Middle frontal gyrus (tissue), 1 donor: ENCODE measurements around the gene LAMA2.

Source experiments
- DNase-seq: peaks from one replicate; pipeline ENCODE4 v3.0.0-alpha.2; 2015; ENCODE audit warnings: low spot score; ENCODE audit errors: extremely low spot score

The LAMA2 gene

DNA sequence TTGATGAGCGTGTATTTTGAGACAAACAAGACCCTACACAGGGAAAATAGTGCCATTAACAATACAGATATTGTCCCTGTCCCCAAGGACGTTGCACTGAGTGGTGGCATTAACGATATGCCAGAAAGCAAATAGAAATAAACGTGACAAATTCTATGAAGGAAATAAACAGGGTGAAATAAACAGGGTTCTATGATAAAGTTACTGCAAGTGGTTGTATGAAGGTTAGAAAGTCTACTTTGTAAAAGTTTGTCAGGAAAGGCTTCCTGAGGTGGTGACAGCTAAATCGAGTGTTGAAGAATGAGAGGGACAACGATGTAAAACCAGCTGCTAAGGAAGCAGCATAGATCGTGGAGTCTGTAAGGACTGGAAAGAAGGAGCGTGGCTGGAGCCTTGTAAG, 380.2 kb downstream of the LAMA2 start:
- no peak for DNase-seq

DNA sequence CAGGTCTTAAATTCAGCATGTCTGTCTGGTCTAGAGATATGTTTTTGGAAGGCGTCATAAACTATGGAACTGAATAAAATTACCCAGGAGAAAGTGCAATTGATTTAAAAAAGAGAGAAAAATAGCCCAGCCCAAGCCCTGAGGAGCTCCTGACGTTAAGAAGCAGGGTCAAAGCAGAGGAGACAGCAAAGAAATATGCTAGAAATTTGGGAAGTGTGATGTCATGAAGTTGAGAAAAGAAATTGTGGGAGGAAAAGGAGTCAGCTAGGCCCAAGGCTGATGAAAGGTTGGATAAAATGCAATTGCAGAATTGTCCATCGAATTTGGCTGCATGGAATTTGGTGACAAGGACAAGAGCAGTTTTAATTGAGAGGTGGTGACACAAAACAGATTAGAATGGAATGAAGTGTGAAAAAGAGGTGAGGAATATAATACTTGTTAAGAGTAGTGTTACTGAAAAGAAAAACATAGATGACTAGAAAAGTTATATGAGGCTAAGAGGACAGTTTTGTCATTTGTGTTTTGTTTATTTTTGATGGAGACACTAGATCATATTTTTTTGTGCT, 381.6 kb downstream of the LAMA2 start:
- DNase-seq: no peak

DNA sequence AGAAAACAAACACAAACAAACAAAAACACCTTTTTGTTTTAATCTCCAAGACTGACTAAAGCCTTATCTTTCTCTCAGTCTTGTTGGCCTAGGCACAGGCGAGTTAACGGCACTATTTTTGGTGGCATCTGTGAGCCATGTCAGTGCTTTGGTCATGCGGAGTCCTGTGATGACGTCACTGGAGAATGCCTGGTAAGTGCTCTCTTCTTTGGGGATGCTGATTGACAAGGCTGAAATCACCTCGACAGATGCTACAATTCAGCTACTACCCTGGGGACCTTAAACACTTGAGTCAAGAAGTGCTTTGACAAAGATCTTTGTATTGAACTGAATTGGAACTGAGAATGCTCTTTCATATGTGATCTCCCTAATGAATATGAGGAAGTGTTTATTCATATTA, 384.1 kb downstream of the LAMA2 start:
- no peak for DNase-seq

DNA sequence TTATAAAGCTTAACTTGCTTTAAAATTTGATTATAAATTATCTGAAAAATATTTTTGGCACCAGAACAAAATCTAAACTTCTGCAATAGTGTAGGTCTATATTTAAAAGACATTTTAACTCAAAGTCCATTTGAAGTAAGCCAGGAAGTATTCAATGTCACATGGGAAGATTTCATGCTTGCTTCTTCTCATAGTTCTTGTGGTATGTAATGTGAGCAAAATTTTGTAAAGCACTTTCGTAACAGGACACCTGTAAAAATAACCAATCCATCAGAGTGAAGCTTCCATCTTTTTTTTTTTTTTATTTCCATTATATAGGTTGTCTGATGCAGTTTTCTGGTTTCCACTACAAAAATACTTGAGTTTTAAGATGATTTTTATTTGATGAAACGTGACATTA, 386.1 kb downstream of the LAMA2 start:
- no peak for DNase-seq

DNA sequence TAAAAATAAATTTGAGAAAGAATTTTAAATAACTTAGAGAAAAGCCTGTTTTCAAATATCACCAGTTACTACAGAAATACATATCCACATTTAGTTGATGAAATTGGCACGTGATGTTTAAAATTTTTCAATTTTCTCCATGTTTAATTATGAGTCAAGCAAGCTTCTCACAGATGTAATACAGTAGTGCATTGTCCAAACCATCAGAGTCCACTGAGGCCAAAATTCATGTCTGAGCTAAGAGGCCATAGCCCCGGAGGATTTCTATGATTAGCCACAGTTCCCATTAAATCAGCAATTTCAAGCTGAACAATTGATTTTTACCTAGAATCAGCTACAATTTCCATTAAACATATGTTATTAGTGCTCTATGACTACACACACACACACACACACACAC, 387.0 kb downstream of the LAMA2 start:
- DNase-seq: no peak

DNA sequence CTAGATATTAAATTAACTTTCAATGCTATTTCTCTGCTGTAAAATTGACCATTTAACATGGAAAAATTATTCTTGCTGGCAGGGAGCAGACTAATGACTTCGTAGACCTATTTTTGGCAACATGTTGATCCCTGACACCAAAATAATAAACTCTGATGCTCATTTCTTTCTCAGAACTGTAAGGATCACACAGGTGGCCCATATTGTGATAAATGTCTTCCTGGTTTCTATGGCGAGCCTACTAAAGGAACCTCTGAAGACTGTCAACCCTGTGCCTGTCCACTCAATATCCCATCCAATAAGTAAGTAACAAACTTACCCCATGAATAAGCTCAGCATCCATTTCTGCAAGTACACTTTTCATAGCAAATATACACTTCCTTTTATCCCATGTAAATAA, 387.5 kb downstream of the LAMA2 start:
- no peak for DNase-seq

DNA sequence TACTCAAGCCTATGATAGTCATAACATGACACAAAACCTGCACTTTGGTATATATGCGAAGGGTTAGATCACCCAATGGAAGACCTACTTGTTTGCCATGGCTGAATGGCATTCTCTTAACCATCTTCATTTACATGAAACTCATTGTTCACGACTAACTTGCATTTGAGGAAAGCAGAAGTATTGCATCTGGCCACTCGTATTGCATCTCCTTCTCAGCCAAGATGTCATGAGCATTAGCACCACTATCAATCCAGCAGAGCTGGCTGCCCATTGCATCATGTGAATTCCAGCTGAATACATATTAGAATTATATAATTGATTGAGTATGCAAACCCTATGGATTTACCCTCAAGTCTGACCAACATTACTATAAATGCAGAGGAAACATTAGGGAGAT, 390.2 kb downstream of the LAMA2 start:
- no peak for DNase-seq

DNA sequence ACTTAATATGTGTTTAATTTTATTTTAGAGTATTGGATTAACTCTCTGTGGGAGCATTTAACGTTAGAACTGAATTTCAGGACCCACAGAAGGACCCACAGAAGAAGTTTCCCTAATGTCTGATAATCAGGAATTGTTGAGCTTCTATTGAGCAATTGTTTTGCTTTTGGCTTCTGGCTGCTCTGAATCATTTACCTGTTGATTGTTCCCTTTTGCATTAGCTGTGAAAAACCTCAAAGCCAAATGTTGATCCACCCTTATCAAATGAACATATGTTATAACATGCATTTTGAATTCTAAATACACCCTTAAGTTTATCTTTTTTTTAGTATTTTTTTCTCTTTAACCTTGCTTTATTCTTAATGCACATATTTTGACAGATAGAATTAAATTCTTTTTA, 393.5 kb downstream of the LAMA2 start:
- DNase-seq: no peak

DNA sequence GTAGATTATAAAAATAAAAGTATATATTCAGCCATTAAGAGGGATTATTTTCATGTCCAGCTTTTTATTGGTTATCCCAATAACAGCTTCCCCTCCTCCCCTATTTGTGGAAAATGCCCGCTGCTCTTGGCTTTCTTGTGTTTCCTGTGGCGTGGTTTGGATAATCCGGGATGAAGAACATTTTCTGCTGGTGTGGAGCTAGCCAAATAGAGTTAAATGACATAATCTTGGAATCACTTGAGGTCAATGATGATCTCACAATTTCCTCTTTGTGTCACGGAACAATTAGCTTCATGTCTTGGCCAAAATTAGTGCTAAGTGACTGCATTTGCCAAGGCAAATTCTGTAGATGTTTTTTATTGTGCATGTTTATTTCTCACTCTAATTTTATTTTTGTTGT, 394.0 kb downstream of the LAMA2 start:
- DNase-seq: no peak

DNA sequence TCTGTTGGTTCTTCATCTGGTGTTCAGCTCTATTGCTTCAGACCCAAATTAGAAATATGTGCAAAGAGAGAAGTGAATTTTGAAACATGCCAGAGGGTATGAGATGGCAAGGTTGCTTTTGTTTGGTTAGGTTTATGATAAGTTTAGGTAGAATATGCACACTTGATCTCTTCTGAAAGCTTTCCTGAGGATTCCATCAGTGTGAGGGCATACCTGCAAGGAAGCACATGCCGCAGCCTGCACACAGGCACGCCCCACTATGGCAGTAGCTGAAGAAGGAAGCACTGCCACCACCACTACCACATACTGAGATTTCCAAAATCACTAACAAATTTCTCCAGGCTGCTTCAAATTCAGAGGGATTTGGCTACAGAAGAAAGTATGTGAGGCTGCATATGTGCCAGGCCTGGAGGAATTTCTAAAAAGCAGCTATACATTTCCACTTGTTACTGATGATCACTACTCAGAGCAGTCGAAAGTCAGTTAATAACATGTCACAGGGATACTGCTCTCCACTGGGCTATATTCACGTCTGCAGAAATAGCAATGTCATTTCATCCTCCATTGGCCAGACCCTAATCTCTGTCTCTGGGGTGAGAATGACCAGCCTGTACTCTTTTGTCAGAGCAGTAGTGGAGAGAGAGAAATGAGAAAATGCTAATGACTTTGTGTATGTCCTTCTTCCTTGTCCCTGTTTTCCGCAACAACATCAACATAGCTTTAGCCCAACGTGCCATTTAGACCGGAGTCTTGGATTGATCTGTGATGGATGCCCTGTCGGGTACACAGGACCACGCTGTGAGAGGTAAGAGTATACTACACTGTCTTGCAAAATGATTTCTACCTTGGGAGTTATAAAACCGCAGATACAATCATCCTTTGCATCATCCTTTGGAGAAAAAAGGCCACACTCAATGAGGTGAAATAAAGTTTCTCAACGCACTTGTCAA, 396.7 kb downstream of the LAMA2 start:
- no peak for DNase-seq

DNA sequence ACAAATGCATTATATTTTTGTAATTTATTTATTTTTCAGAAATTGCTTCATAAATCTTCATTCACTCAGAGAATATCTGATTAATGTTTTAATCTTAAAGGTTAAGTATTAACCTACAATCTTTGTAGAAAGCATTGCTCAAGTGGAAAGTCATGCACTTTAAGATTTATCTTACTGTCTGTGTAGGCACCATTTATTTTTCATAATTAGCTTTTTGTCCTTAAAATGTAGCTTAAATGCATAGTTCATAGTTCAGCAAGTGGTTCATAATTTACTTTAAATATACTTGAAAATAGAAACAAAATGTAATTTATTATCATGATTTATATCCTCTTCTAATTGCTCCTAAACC, 397.3 kb downstream of the LAMA2 start:
- no peak for DNase-seq

DNA sequence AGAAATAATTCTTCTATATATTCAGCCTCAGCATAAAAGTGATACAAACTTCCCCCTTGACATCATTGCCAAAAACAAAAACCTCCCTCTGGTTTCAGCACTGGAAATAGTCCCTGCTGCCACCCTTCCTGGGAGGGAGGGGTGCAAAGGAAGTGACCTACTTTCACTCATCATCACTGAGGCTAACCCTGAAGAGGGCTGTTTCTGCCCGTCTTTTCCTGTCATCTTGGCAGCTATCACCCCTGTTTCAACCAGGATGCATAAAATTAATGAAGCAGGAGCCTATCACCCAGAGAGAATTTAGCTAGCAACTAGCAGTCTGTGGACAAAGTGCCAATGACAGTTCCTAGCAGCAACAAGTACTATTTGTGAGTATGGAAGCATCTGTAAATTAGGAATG, 397.8 kb downstream of the LAMA2 start:
- no peak for DNase-seq

DNA sequence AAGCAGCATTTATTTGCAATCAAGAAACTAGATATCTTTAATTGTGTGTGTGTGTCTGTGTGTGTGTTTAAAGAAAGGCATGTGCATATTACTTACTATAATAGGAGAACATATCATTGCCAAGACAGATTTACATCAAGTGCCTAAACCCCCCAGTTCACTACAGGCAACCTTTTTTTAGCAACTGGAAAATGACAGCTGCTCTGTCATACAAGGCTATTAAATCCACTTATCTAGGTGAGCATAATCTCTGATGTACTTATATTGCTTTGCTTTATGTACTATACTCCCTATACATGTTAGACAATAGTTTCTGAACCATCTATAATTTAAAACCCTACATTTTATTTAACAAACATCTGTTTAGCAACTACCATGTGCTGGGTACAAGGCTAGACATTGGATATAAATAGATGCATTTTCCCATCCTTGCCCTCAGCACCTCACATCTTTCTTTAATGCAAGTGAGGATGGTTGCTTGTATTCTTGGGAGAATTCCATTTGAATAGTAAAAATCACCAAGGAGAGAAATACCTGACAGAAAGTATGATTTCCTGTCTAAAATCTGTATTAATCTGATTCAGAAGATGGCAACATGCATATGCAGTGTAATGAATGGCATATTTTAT, 398.3 kb downstream of the LAMA2 start:
- DNase-seq: no peak

DNA sequence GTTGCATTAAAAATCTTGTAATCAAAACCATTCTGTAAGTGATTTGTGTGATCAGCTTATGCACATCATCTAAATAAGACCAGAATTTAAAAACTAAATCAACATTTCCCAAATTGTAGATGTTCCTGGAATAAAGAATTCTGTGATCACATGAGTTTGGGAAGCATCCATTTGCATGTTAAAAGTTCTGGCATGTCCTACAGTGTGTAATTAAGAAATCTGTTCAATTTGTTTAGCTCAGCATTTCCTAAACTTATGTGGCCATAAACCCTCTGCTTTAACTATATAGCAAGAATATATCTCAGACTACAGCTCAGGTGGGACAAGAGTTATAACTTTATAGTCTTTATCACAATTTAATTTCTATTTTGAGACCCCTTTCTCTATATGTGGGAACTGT, 399.1 kb downstream of the LAMA2 start:
- DNase-seq: no peak

DNA sequence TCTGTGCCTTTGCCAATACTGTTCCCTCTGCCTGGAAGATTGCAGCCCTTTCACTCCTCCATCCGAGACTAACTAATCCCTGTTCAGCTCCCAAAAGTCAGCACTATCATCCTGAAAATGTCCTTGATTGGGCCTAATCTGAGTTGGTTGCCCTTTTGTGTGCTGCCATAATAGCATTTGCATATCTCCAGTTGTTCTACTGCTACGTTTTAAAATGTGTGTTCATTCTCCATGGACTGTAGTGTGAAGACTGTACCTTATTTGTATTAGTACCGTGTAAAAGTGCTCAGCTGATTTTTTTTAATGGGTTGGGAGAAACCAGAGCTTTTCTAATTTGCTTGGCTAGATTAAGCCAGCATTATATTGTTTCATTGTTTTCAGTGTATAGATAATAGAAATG, 401.3 kb downstream of the LAMA2 start:
- no peak for DNase-seq

DNA sequence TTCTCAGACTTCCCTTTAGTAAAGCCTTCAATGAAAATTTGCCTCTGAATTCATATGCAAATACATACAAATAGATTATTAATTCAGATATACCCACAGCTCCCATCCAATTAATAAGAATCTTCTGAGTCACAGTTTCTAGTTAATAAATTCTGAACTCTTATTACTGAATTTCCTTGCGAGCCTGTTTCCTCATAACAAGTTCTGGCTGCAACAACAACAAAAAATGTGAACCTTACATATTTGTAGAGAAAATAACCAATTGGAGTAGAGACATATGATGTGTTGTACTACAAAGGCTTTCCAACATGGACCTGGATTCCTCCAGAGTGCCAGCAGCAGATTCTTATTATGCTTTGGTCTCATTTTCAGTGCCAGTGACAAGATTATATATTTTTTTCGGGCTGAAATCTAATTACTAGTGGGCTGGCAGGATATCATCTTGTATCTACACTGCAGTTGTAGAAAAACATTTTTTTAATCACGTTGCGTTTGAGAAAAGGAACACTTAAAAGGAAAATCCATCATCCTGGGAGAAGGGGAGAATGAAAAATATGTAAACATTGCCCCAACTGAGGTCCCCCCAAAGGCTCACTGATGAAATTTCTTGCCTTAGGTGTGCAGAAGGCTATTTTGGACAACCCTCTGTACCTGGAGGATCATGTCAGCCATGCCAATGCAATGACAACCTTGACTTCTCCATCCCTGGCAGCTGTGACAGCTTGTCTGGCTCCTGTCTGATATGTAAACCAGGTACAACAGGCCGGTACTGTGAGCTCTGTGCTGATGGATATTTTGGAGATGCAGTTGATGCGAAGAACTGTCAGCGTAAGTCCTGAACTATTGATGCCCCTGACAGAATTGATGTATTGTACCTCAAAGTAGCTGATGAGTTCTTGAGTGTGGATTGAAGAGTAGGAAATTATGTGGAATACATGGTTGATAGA, 404.6 kb downstream of the LAMA2 start:
- DNase-seq: no peak

DNA sequence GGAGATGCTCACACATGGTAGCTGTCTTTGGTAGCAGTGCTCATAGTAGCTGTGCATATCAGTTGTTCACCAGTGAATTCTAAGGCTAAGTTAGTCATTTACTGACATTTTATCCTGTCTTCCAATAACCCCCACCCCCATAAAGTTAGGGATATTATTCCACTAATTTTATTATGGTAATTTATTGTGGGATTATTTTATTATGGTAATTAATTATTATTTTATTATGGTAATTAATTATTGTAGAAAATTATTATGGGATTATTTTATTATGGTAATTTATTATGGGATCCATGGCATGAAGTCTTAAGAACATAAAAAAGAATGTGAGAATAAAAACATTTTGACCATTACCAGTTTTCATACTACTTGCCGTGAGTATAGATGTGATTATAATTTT, 406.5 kb downstream of the LAMA2 start:
- DNase-seq: no peak

DNA sequence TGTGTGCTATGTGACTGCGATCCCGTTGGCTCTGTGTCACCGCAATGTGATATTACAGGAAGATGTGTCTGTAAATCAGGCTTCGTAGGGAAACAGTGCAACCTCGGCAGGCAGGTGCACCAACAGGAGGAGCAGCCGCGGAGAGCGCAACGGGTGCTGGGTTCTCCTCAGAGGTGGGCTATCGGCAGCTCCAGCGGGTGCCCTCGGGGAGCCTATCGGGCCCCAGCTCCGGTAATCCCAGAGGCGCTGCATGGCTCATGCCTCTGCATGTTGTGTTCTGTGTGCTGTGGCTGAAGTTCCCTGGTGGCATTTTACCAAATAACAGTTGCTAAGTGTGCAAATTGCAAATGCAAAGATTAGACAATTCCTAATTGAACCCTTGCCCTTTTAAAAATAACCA, 409.9 kb downstream of the LAMA2 start:
- no peak for DNase-seq

DNA sequence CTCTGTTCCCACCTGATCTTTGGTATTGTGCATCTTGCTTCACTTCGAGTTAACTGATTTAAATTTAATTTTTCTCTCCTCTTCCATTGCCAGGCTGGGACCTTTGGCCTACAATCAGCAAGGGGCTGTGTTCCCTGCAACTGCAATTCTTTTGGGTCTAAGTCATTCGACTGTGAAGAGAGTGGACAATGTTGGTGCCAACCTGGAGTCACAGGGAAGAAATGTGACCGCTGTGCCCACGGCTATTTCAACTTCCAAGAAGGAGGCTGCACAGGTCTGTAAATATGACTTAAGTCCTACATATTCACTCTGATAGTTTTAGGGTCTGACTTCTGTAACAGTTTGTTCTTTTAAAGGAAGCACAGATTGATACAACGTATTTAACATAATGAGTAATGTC, 414.7 kb downstream of the LAMA2 start:
- no peak for DNase-seq

DNA sequence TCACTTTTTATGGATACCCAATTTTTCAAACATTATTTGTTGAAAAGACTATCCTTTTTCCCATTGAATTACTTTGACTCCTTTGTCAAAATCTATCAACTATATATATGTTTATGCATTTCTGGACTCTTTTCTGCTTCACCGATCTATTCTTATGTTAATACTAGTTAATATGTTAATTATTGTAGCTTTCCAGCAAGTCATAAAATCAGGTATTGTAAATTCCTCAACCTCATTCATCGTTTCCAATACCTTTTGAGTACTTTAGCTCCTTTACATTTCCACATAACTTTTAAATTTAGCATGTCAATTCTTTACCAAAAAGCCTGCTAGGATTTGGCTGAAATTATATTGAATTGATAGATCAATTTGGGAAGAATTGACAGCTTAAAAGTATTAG, 419.7 kb downstream of the LAMA2 start:
- no peak for DNase-seq

DNA sequence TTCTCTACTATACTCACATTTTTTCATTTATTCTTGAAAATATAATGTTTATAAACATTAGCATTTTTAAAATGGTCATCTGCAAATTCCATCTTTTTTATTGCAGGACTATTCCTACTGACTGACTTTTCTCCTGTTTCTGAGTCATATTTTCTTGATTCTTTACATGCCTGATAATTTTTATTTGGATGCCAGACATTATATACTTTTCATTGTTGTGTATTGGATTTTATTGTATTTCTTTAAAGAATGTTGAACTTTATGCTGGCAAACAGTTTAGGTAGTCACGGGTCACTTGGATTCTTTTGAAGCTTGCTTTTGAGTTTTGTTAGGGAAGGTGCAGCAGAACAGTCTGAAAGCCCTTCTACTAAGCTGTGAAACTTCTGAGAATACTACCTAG, 423.9 kb downstream of the LAMA2 start:
- DNase-seq: no peak

DNA sequence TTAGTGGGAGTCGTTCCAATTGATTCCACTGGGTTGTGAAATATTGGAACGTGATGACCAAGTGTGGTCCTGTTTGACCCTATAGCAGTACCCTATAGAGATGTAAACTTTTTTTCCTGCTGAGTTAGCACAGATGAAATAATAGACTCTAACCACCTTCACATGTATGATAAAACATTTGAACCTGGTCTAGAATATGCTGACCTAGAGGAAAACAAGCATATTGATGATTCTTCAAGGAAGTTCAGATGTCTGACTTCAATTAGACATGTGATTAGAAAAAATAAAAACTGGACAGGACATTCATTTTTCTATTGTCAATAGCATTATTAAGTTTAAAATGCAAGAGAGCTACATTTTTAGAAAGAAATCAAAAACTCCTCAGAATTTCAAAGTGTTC, 424.9 kb downstream of the LAMA2 start:
- DNase-seq: no peak
